NB4 (cell line): ENCODE data around the gene CEP192.

Experiments used
- MYC ChIP-seq: IDR thresholded peaks from 2 replicates; pipeline ENCODE4 v1.6.1; 2011; ENCODE audit warnings: low read depth, low read length
- POLR2A ChIP-seq: IDR thresholded peaks from 2 replicates; pipeline ENCODE4 v1.6.1; 2011; ENCODE audit warnings: mild to moderate bottlenecking; ENCODE audit not compliant: insufficient read length; ENCODE audit errors: extremely low read depth
- TF ChIP-seq, protein P1 (sequence below): IDR thresholded peaks from one replicate; pipeline ENCODE4 v1.5.1; 2012; ENCODE audit warnings: low read depth, low read length
- TF ChIP-seq, protein P2 (sequence below): IDR thresholded peaks from 2 replicates; pipeline ENCODE4 v1.6.1; 2011; ENCODE audit warnings: low read depth, low read length

GRCh38 chr18:12993439-12993838 lies 2.3 kb downstream of the CEP192 start:
- TF ChIP-seq, protein P1, sequence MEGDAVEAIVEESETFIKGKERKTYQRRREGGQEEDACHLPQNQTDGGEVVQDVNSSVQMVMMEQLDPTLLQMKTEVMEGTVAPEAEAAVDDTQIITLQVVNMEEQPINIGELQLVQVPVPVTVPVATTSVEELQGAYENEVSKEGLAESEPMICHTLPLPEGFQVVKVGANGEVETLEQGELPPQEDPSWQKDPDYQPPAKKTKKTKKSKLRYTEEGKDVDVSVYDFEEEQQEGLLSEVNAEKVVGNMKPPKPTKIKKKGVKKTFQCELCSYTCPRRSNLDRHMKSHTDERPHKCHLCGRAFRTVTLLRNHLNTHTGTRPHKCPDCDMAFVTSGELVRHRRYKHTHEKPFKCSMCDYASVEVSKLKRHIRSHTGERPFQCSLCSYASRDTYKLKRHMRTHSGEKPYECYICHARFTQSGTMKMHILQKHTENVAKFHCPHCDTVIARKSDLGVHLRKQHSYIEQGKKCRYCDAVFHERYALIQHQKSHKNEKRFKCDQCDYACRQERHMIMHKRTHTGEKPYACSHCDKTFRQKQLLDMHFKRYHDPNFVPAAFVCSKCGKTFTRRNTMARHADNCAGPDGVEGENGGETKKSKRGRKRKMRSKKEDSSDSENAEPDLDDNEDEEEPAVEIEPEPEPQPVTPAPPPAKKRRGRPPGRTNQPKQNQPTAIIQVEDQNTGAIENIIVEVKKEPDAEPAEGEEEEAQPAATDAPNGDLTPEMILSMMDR: no peak
- TF ChIP-seq POLR2A: no peak
- TF ChIP-seq, protein P2, sequence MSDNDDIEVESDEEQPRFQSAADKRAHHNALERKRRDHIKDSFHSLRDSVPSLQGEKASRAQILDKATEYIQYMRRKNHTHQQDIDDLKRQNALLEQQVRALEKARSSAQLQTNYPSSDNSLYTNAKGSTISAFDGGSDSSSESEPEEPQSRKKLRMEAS: no peak
- no peak for TF ChIP-seq MYC
